ENCODE results near the gene ARHGAP8.

- TF ChIP-seq POLR2A (IDR thresholded peaks at IDR 0.05) (no peak), CTCF (IDR thresholded peaks at IDR 0.05) (no peak), POLR2AphosphoS5 (IDR thresholded peaks at IDR 0.05) (no peak)
These were observed 63.0 kb downstream of the ARHGAP8 start for GRCh38 chr22:44815099-44816070.

Data from prostate gland (tissue), 2 donors.